NOMO-1 treated with dmso at 0.1 percent for 144 hours (cell line): ENCODE results near the gene TAS2R39.
A peak's percentile ranks its signal among the peaks of the same experiment; 100 is the strongest.
"Not testable (repeated sequence)": the region's sequence is repeated elsewhere in the genome, so short reads cannot be mapped to it uniquely, and the experiment has no call there.

ENCODE experiments used
- DNase-seq: peaks from one replicate; lab custom pipeline; 2025; ENCODE audit not compliant: unreplicated experiment; lab: John Stamatoyannopoulos, UW

The TAS2R39 gene

DNA sequence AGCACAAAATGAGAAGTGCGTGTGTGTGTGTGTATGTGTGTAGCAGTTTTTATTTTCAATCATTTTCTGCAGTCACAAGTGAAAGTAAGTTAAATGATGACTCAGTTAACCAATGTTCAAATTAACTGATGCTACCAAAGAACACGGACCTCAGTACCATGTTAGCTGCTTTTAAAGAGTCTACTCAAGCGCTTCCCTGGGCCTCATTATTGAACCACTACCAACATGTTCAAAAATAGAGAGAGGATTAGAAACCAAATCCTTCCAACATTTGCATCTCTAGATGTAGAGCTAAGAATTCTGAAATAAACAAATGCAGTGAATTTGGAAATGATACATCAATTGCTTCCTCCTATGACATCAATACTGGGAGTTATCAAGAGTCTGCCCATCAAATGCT is at the start of gene TAS2R39:
Gene TAS2R39 (plus strand): TSS at position 396 of the 400 bp plus-strand sequence. CDS start 0 bp downstream, at position 396.
- no peak for DNase-seq

DNA sequence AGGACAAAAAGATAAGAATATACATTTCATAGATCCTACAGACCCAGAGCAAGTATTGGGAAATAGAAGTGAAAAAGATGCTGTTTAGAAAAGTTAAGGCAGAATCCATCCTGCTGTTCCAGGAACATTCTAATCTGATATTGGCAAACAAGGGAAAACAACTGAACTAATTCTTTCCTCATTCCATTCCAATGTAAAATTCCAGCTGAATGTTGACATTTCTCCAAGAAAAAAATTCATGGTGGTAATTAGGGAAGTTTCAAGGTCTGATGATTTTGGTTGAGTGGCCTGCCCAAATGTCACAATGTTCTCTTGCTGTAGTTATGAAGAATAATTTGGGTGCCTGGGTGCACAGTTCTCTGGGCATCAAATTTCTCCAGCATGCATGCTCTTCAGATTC is 36.1 kb upstream of the TAS2R39 start:
- DNase-seq, result no peak

DNA sequence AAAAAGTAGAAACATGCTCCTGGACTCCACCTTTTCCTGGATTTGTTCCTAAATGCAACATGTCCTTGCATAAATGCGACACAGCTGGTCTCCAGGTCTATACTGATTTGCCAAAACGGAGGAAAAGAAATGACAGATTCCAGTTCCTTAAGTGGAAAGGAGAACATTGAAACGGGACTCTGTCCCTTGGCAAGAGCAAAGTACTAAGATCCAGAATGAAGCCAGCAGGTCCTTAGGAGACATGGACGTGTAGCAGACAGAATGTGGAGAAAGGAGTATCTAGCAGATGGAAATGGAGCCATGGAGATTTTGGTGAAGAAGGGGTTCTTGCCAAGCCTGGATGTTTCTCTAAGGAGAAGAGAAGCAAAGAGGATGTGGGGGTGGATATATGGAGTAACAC is 35.2 kb upstream of the TAS2R39 start:
- DNase-seq, result no peak

DNA sequence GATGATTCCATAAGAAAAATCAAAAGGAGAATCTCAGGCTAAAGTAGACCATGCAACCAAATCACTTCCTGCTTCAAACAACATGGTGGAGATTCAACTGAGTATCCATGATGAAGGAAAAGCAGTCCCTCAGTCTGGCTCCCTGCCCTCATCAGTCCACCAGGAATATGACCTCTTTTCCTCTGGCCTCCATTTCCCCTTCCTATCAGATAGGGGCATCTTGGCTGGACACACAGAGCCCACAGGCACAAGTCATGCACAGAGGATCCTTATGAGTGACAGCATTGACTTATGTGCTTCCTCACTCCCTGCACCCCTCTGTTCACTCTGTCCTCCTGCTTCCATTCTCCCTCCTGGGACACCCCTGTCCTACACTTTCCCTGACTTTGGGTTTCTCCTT is 34.6 kb upstream of the TAS2R39 start:
- DNase-seq, result no peak

DNA sequence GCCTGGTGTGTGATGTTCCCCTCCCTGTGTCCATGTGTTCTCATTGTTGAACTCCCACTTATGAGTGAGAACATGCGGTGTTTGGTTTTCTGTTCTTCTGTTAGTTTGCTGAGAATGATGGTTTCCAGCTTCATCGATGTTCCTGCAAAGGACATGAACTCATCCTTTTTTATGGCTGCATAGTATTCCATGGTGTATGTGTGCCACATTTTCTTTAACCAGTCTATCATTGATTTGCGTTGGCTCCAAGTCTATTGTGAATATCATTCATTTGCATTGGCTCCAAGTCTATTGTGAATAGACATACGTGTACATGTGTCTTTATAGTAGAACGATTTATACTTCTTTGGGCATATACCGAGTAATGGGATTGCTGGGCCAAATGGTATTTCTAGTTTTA is 32.5 kb upstream of the TAS2R39 start:
- DNase-seq, result not testable (repeated sequence)

DNA sequence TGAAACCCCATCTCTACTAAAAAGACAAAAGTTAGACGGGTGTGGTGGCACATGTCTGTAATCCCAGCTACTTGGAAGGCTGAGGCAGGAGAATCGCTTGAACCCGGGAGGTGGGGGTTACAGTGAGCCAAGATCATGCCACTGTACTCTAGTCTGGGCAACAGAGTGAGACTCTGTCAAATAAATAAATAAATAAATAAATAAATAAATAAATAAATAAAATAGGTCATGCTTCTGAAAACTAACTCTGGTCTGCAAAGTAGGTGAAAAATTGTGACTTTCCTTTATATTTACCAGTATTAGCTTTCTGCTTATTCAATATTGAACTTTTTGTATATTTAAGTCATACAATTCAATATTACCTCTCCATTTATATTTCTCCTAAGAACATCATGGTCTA is 24.6 kb upstream of the TAS2R39 start:
- not testable (repeated sequence) for DNase-seq

DNA sequence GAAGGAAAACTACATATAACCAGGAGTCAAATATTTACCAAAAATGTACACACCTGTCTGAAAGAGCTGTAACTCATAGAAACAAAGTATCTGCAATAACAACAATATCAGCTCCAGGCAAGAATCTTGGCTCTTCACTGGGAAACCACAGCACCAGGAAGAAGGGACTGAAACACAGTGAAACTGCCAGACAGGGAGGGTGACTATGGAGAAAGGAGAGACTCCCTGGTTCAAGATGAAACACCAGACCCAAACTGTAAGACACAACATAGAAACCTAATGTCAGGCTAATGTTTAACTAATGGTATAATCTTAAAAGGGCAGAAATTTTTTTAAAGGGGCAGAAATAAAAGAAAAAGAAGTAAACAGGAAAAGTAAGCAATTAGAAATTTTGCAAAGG is 11.5 kb upstream of the TAS2R39 start:
- DNase-seq, result no peak

DNA sequence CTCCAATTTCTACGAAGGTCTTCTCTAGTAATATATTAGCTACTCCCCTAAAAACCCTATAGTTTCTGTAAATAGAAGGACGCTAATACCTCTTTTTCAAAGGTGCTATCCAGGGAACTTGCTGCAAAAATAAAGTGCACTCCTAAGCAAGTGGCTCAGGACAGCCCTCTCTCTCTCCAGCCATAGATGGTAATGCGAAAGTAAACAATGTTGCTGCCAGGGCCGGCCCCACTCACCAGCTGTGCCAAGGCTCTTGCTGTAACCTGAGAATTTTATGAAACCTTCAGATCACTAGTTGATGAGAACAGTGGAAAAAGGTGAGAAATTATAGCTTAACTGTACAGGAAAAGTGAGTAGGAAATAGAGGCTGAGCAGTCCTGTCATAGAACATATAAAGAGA is 10.9 kb upstream of the TAS2R39 start:
- no peak for DNase-seq

DNA sequence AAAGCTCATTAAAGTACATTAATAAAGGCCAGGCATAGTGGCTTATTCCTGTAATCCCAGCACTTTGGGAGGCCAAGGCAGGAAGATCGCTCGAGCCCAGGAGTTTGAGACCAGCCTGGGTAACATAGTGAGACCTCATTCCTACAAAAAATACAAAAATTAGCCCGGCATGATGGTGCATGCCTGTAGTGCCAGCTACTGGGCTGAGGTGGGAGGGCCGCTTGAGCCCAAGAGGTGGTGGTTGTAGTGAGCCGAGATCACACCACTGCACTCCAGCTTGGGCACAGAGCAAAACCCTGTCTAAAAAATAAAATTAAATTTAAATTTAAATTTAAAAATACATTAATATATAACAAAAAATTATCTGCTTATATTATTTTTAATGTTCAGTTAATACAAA is 7.1 kb upstream of the TAS2R39 start:
- no peak for DNase-seq

DNA sequence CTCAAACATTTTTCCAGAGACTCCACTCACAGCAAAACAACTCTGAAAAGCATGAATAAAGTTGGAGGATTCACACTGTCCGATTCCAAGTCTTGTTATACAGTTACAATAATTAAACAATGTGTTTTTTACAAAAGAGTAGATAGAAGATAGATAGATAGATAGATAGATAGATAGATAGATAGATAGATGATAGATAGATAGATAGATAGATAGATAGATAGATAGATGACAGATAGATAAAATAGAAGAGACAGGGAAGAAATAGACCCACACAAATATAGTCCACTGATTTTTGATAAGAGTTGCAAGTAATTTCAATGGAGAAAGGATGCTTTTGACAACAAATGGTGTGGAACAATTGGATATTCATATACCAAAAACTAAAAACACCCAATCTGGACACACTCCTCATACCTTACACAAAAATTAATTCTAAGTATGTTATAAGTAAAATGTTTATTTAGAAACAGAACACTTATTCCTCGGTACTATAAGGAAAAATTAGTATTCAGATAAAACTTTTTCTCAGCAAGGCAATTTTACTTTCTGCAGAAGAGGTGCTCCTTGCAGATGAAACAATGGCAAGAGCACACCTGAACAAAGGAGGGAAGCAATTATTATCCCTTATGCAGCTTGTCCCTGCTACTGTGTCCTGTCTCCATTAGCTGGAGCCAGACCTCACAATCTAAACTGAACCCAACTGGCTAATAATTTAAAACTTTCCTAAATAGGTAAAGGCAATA is 5.7 kb upstream of the TAS2R39 start:
- DNase-seq, result no peak

DNA sequence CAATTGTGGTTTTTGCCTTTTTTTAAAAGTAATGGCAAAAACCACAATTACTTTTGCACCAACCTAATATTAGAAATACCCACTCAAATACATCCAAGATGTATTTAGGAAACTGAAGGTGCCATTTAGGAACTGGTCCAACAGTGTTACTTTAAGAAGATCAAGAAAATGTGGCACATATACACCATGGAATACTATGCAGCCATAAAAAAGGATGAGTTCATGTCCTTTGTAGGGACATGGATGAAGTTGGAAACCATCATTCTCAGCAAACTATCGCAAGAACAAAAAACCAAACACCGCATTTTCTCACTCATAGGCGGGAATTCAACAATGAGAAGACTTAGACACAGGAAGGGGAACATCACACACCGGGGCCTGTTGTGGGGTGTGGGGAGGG is 2.4 kb upstream of the TAS2R39 start:
- DNase-seq, result not testable (repeated sequence)

DNA sequence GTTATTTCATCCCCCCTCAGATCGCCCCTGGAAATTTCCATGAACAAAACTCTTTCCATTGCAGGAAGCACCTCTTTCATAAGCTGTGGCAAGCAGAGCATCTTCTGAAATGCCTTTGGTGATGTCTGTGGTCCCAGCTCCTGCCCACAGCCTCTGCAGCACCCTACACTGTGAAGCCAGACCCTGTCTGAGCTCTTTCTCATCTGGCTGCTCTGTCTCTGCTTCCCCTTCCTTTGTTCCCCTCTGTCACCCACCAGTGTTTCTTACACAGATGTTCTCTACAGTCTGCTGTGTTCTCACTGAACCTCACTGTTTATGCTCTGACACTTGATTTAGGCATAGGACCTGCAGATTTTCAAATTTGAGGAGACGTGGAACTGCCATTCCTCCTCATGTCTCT is 1.9 kb upstream of the TAS2R39 start:
- no peak for DNase-seq

DNA sequence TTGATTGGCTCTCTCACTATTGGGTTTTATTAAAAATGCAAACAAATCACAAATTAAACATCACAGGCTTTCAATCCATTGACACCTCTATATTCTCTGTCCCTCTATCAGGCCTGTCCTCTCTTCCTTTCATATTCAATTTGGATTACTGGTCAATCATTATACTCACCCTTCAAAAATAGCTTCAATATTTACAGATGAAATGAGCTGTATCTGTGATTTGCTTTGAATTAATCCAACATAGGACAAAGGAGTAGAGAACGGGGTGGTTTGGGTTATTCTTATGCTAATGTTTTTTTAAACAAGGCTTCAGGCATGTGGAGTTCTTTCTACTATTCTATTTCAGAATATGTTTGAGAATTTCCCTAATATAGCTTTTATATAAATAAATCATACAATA is 2.3 kb downstream of the TAS2R39 start:
- DNase-seq, result no peak

DNA sequence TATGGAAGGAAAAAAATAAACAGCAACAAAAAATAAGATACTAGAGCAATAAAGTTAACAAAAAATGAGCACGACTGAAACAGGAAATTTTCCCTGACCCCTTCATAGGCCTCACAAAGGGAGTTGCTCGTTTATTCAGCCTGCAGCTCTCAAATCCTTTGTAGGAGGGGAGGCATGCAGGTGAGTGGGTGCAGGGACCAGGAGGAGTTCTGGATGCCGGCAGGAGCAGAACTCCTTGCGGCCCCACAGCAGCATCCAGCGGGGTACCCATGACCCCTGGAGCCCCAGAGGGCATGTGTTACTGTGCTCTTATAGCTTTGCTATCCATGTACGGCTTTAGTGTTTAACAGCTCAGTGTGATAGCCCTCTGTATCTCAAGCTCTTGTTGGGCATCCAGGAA is 5.8 kb downstream of the TAS2R39 start:
- no peak for DNase-seq

DNA sequence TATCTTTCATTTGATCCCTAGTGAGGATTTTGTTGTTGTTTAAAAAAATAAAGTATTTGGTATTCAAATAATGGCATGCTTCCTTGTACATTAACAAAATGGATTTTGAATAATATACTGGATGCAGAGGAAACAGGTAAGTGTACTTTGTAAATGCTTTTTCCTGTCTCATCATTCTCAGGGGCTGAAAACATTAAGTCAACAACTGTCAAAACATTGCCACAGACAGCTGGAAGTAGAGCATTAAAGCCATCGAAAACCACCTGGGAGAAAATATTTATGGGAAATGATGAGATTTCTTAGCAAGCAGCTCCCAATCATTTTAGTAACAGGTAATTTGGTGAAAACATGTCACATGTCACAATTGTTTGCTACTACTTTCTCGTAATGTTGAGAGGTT is 10.7 kb downstream of the TAS2R39 start:
- DNase-seq, result no peak

DNA sequence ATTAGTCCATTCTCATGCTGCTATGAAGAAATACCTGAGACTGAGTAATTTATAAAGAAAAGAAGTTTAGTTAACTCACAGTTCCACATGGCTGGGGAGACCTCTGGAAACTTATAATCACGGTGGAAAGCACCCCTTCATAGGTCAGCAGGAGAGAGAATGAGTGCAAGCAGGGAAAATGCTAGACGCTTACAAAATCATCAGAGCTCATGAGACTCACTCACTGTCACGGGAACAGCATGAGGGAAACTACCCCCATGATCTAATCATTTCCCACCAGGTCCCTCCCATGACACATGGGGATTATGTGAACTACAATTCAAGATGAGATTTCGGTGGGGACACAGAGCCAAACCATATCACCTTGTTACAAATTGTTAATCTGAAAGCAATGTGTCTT is 15.8 kb downstream of the TAS2R39 start:
- no peak for DNase-seq

DNA sequence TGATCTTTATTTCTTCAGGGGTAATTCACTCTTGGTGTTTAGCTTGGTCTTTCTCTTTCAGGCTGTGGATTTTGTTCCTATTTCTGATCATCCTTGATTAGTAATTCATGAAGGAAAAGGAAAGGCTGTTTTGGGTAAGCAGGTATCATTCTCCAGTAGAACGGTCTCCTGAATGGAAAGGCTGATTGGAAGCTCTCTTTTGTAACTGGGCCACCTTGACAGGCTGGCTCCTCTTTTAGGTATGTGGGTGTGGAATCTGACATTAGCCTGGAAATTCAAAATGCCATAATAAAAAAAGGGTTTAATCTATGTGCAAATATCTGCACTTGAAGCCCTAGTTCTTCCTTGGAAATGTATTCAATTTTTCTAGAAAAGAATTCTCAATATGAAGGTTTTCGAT is 18.9 kb downstream of the TAS2R39 start:
- no peak for DNase-seq

DNA sequence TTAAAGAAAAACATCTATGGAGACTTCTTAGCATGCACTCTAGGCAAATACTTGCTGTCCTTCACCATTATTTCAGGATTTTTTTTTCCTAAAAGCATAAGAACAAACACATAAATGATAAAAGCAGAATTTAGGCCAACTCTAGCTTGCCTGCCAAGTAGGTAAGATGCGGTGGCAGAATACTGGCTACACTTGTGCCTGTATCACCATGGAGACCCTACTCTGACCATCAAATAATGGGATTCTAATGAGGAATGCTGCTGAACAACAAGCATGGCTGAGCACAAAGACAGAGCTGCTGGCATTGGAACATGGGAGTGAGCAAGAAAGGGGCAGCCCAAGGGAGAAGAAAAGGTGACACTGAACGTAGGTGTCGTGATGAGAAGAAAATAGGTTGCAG is 20.2 kb downstream of the TAS2R39 start:
- DNase-seq, result no peak

DNA sequence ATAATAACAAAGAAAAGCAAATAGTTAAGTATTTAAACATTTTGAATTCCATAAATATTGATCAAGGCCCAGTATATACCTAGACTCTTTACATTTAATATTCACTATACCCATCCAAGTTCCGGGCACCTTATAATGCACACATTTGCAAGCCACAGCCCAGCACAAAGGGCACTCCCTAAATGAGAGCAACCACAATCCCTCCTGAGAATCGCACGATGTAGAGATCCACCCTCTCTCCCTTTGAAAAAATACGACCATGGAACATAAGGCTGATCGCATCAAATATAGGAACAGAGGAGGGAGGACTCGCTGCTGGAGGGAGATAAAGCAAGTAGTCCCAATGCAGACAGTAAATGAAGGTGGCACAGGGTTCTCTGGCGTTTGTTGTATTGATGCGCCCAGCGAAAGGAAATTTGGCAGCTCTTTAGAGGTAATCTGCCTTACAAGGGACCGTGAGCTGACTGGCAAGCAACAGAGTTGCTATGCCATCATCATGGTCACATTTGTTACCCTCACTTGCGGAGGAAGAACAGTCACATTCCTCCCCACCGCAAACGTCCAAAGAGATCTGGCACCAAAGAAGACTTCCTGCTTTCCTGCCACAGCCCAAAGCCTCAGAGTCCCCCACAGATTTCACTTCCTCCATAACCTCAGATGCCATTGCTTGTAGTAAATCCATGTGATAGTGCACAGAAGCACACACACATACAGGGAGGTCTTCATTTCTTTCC is 22.5 kb downstream of the TAS2R39 start:
- DNase-seq, result peak; percentile 82

DNA sequence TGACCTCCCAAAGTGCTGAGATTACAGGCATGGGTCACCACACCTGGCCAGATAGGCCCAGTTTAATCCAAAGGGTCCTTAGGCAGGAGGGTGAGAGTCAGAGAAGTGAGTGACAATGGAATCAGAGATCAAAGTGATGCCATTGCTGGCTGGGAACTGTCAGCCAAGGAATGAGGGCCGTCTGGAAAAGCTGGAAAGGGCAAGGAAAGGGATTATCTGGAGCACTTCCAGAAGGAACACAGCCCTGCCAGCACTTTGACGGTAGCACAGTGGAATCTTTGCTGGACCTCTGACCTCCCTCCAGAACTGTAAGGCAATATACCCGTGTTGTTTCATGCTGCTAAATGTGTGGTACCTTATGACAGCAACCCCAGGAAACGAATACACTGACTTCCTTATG is 27.3 kb downstream of the TAS2R39 start:
- no peak for DNase-seq

DNA sequence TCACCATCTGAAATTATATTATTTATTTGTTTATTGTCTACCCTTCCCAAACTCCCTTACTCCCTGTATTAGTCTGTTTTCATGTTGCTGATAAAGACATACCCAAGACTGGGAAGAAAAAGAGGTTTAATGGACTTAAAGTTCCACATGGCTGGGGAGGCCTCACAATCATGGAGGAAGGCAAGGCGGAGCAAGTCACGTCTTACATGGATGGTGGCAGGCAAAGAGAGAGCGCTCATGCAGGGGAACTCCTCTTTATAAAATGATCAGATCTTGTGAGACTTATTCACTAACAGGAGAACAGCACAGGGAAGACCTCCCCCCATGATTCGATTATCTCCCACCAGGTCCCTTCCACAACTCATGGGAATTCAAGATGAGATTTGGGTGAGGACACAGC is 30.3 kb downstream of the TAS2R39 start:
- DNase-seq, result not testable (repeated sequence)

DNA sequence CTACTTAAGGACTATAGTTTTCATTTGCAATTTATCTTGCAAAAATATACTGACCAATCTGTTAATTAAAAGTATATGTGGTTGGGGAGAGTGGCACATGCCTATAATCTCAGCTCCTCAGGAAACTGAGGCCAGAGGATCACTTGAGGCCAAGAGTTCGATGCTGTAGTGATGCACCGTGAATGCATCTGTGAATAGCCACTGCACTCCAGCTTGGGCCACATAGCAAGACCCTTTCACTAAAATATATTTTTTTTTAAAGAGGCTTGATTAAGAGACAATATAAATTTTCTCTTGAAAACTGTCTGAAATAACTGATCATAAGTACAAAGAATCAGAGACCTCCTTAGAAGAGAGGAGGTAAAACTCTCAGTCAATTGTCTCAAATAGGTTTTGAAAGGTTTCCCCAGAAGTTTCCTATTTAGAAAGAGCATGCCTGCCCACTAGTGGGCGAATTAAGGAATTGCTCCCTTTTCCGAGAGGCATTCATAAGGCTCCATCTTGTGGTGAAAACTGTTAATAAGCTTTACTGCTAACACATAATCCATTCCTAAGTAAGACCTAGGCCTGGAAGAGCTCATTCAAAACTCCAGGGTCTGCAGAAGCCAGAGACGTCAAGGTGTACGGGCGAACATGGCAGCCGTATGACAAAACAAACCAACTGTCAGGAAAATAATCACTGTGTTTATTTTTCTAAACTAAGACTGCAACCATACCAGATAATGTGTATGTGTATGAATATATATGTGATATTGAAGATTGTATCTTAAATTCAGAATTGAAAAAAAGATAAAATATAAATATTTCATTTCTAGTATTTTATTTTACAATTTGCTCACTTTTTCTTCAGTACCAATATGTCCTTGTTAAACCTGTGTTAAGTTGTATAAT is 31.8 kb downstream of the TAS2R39 start:
- peak; percentile 33 for DNase-seq
